Heart left ventricle (tissue), 16 donors: ENCODE measurements around the gene HAL. TPM values are rescaled to one million over a fixed set of nuclear protein-coding genes. Genes with fewer than 3 reads are reported as not detected.

Experiments
- ATAC-seq, 4 donors: fragments of 200-7000 bp; cut with Tn5 transposase; one replicate each; pipeline ENCODE4 v1.9.1; 2020 to 2022; ENCODE audit warnings: moderate library complexity in 4 of 4, mild to moderate bottlenecking in 3 of 4, moderate number of reproducible peaks in 1 of 4
- DNase-seq, 5 donors: peaks; one replicate each; pipeline ENCODE4 v3.0.0-alpha.2; 2020
- H3K27ac ChIP-seq, 12 donors: fragments of 200-600 bp; sonication (generic) in 4 of 12; one replicate each; pipeline versions ENCODE4 v1.5.0 to v1.8.0; 2016 to 2022; ENCODE audit warnings: mild to moderate bottlenecking in 2 of 12
- H3K27me3 ChIP-seq, 9 donors: fragments of 200-600 bp; sonication (generic) in 2 of 9; one replicate each; pipeline versions ENCODE4 v1.5.1 to v1.8.0; 2016 to 2022; ENCODE audit warnings: mild to moderate bottlenecking in 3 of 9
- H3K36me3 ChIP-seq, 9 donors: fragments of 200-600 bp; sonication (generic) in 2 of 9; one replicate each; pipeline versions ENCODE4 v1.5.0 to v1.8.0; 2018 to 2022; ENCODE audit warnings: mild to moderate bottlenecking in 2 of 9
- H3K4me1 ChIP-seq, 12 donors: fragments of 200-600 bp; sonication (generic) in 4 of 12; one replicate each; pipeline versions ENCODE4 v1.5.0 to v1.8.0; 2016 to 2022; ENCODE audit warnings: mild to moderate bottlenecking in 3 of 12
- H3K4me3 ChIP-seq, 12 donors: fragments of 200-600 bp; sonication (generic) in 4 of 12; one replicate each; pipeline versions ENCODE4 v1.5.0 to v1.8.0; 2017 to 2022; ENCODE audit warnings: mild to moderate bottlenecking in 9 of 12, moderate library complexity in 4 of 12
- H3K9me3 ChIP-seq, 12 donors: fragments of 200-600 bp; sonication (generic) in 4 of 12; one replicate each; pipeline versions ENCODE4 v1.5.0 to v1.8.0; 2016 to 2022; ENCODE audit warnings: mild to moderate bottlenecking in 1 of 12
- POLR2A ChIP-seq, 2 donors: fragments of 450-650 bp; IDR thresholded peaks; one replicate each; pipeline ENCODE4 v1.6.1; 2017; ENCODE audit warnings: antibody characterized with exemption in 2 of 2, mild to moderate bottlenecking in 2 of 2, moderate library complexity in 2 of 2
- WGBS, 4 donors: extraction: QIAGEN DNeasy Blood & Tissue Kit in 2 of 4; methylation state at CpG; one replicate each; pipeline versions ENCODE4 v1.1.5 to v1.1.7; 2013 to 2018; 5-methylcytosine and 5-hydroxymethylcytosine counted together
- intact Hi-C, 10 donors: fragments of 100-400 bp; cut with DNase I; formaldehyde crosslinking; loops; one replicate each; pipeline versions ENCODE4 v1.11.1 to v1.14.2; 2022
- polyA plus RNA-seq, 2 donors: library from polyadenylated mRNA; stranded (reverse); fragments of 200-250 nt; gene quantifications; one replicate each; pipeline ENCODE4 v1.2.3, GENCODE V29; 2013
- total RNA-seq, 9 donors: library from RNA; depleted of rRNA in 2 of 9; stranded (reverse); fragments of >200 nt in 2 of 9; fragmentation: NEBNext Ultra II Directional in 3 of 9; extraction: Animal tissue kit (Norgen Biotek cat#: 25700) in 3 of 9; gene quantifications; one replicate each; pipeline versions ENCODE4 v1.1.0 to v1.2.4, GENCODE V29; 2016 to 2023
- TF ChIP-seq, protein P1 (sequence below), 12 donors: fragments of 200-600 bp; sonication (generic) in 4 of 12; IDR thresholded peaks; one replicate each; pipeline versions ENCODE4 v1.5.0 to v1.8.0; 2018 to 2022; ENCODE audit warnings: antibody characterized with exemption in 12 of 12, mild to moderate bottlenecking in 5 of 12
- donor health status: ischemic (EF 13 %, LVEDD 7.1; RV severe dilation, severe dysfunction).
- donor health status: healthy with polysubstance abuse.
- donor health status: DM: no; HTN: yes; CAD: no.
- donor health status: DM: no; HTN: no; CAD: no.
- donor health status: ischemic (EF 25% LVEDD 6.9; RV normal size, moderate dysfunction).
- donor health status: ischemic (EF 25% LVEDD 5.7; RV mildly dilated, moderate dysfunction).
- donor health status: healthy.
- donor health status: DM: yes; HTN: yes; CAD: no.
- donor health status: ischemic (EF 35%, LVEDD 5.7; RV mildly dilated, moderate dysfunction).
- donor health status: nonischemic (EF 11% LVEDD 7.7; RV severe dilation, severe dysfunction).
- donor health status: DM: yes; HTN: yes; CAD: no.
- donor health status: PGD.
- donor health status: ischemic (EF 29% LVEDD 5.4; RV normal size, mild dysfunction).
- donor health status: nonischemic (EF 23%, LVEDD 6.1; RV moderate dilation, normal function).

Gene HAL
- total and polyA plus RNA-seq, 11 donors = 0.04 to 0.79 (median 0.11) TPM; not detected in 5

DNA sequence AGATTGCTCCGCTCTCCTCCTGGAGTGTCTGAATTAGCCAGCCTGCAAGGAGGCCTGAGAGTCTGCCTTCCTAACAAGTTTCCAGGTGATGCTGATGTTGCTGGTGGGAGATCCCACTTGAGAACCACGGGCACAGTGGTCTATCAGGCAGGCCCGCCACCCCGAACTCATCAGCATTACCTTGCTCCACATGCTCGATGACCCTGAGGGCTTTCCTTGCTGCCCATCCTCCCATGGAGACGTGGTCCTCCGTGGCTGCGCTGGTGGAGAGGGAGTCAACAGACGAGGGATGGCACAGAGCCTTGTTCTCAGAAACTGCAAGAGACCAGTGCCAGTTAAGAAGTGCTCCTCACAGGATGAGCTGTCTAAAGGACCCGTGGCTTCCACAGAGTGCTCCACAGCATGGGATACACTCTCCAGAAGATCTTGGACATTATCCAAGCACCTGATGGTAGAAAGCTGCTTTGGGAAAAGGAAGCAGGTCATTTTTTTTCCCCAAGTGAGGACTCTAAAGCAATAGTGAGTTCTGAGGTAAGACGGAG, 18.3 kb downstream of the HAL start:
- ATAC-seq = no peak
- Histone ChIP-seq H3K4me1 (no peaks in the 10 kb centered on the region), H3K4me3 (no peak overlapping the region), H3K27ac (no peak overlapping the region), H3K9me3 (no peaks in the 10 kb centered on the region), H3K36me3 (no peaks in the 10 kb centered on the region), H3K27me3 (no peaks in the 10 kb centered on the region)
- 85 to 90% (median 87%) methylated on average over 11 of the region's 11 CpGs for WGBS, 4 donors
- DNase-seq = no peak
- TF ChIP-seq POLR2A (IDR thresholded peaks at IDR 0.05) = no peak
- TF ChIP-seq, protein P1, sequence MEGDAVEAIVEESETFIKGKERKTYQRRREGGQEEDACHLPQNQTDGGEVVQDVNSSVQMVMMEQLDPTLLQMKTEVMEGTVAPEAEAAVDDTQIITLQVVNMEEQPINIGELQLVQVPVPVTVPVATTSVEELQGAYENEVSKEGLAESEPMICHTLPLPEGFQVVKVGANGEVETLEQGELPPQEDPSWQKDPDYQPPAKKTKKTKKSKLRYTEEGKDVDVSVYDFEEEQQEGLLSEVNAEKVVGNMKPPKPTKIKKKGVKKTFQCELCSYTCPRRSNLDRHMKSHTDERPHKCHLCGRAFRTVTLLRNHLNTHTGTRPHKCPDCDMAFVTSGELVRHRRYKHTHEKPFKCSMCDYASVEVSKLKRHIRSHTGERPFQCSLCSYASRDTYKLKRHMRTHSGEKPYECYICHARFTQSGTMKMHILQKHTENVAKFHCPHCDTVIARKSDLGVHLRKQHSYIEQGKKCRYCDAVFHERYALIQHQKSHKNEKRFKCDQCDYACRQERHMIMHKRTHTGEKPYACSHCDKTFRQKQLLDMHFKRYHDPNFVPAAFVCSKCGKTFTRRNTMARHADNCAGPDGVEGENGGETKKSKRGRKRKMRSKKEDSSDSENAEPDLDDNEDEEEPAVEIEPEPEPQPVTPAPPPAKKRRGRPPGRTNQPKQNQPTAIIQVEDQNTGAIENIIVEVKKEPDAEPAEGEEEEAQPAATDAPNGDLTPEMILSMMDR (IDR thresholded peaks at IDR 0.05) = no peak
- intact Hi-C loops = no loop called here

DNA sequence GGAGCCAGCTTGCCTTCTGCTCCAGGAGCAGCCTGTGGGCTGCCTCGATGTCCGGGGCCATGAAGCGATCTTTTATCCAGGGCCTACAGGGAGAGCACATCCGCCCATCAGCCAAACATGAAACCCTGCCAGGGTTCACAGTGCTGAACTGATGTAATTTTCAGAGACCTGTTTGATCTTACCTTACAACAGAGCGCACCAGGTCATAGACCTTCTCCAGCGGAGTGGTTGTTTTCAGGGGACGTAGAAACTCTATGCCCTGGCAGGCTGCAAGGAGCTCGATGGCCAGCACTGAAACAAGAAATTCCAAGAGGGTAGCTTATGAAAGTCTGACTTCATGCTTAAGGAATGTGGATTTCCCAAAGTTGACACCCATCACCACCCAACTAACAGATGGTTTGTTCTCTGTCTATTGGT, 19.7 kb downstream of the HAL start:
- intact Hi-C loops = no loop called here
- no peaks in the 10 kb centered on the region for H3K4me1 ChIP-seq
- TF ChIP-seq, protein P1 (IDR thresholded peaks at IDR 0.05) = no peak
- no peak for TF ChIP-seq POLR2A (IDR thresholded peaks at IDR 0.05)
- H3K36me3 ChIP-seq = no peaks in the 10 kb centered on the region
- H3K4me3 ChIP-seq = no peak overlapping the region
- no peaks in the 10 kb centered on the region for H3K9me3 ChIP-seq
- 88 to 92% (median 89%) methylated on average over 8 of the region's 8 CpGs for WGBS, 4 donors
- H3K27me3 ChIP-seq = no peaks in the 10 kb centered on the region
- no peak for DNase-seq
- ATAC-seq = no peak
- no peak overlapping the region for H3K27ac ChIP-seq

DNA sequence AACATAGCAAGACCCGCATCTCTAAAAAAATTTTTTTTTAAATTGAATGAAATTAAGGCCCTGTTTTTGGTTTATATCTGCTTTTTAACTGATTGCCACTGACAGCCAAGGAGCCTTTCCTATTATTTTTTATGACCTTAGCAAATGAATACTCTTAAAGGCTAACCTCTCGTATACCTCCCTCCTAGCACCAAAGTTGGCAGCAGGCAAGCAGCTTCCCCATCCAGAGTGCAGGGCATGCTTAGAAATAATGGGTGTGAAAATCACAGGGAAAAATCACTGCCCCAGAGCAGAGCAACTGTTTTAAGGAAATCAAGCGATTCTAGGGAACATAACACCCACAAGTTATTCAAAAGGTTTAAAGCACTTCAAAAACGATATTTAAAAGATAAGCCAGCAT, 20.7 kb downstream of the HAL start:
- no peak overlapping the region for H3K4me3 ChIP-seq
- no peak overlapping the region for H3K27ac ChIP-seq
- DNase-seq (no peak), ATAC-seq (no peak)
- no peak for TF ChIP-seq POLR2A (IDR thresholded peaks at IDR 0.05)
- TF ChIP-seq, protein P1 (IDR thresholded peaks at IDR 0.05) = no peak
- intact Hi-C loops = no loop called here
- no peaks in the 10 kb centered on the region for H3K27me3 ChIP-seq
- no peaks in the 10 kb centered on the region for H3K36me3 ChIP-seq
- 86 to 93% (median 89%) methylated on average over 4 of the region's 4 CpGs for WGBS, 4 donors
- H3K4me1 ChIP-seq = no peaks in the 10 kb centered on the region
- no peaks in the 10 kb centered on the region for H3K9me3 ChIP-seq

DNA sequence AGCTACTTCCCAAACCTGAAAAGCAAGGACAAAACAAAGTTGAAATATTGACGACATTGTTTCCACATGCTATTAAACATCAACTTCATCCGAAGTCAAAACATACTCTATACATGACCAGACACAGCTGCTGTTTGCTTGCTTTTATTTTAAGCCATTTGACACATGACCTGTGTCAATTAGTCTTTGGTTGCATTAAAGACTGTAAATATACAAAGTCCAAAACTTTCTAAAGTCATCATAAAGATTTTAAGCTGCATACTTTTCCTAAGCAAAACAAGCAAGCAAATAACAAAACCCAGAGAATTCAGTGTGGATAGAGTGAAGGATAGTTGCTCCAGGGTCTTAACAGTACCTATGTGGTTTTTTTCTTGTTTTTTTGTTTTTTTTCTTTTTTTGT, 21.8 kb downstream of the HAL start:
- 89 to 95% (median 94%) methylated on average over 2 of the region's 2 CpGs for WGBS, 4 donors
- no peak for TF ChIP-seq POLR2A (IDR thresholded peaks at IDR 0.05)
- TF ChIP-seq, protein P1 (IDR thresholded peaks at IDR 0.05) = no peak
- Histone ChIP-seq H3K27me3 (no peaks in the 10 kb centered on the region), H3K4me3 (no peak overlapping the region), H3K27ac (no peak overlapping the region), H3K36me3 (no peaks in the 10 kb centered on the region), H3K9me3 (no peaks in the 10 kb centered on the region), H3K4me1 (no peaks in the 10 kb centered on the region)
- intact Hi-C loops = no loop called here
- no peak for ATAC-seq
- DNase-seq = no peak
